ENCODE results near the gene NRSN1.
A peak's percentile ranks its signal among the peaks of the same experiment; 100 is the strongest.
"Not testable (repeated sequence)": the region's sequence is repeated elsewhere in the genome, so short reads cannot be mapped to it uniquely, and the experiment has no call there.

The NRSN1 gene, protein sequence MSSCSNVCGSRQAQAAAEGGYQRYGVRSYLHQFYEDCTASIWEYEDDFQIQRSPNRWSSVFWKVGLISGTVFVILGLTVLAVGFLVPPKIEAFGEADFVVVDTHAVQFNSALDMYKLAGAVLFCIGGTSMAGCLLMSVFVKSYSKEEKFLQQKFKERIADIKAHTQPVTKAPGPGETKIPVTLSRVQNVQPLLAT

DNA sequence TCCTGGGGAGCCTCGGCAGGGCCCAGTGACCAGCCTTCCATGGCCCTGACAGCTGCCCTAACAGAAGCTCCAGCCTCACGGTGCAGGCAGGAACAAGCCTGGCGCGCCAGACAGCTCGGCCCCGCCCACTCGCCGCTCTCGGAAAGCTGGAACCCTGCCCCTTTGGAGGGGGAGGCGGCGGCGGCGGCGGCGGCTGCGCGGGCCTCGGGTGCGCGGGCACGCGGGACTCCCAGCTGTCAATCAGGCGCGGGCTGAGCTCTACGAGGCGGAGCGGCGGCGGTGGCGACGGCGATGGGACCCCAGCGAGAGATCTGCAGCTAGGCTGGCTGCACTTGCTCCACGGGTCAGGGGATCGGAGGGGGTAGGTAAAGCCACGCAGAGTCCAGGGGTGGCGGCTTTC, at the start of gene NRSN1:
Gene NRSN1, plus strand, starts transcription at position 236 of the 400 bp plus-strand sequence. CDS start 8,113 bp downstream, outside the sequence.
- peak; percentile 87 for DNase-seq

DNA sequence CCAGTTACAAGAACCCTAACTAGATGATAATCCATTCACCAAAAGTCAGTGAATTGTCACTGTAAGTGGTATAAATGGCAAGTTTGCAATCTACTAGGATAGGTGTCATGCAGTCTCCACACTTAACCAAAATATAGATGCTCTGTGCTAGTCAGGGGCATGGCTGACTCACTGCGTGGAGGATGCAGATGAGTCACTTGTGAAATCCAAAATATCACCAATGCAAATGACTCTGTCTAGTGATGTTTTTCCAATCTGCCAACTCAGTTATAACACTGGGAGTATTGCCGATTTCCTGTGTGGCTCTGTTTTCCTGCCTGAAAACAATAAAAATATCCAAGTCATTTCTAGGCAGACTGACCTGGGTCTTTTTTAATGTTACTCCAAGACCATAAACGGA, 47.8 kb upstream of the NRSN1 start:
- no peak for DNase-seq

DNA sequence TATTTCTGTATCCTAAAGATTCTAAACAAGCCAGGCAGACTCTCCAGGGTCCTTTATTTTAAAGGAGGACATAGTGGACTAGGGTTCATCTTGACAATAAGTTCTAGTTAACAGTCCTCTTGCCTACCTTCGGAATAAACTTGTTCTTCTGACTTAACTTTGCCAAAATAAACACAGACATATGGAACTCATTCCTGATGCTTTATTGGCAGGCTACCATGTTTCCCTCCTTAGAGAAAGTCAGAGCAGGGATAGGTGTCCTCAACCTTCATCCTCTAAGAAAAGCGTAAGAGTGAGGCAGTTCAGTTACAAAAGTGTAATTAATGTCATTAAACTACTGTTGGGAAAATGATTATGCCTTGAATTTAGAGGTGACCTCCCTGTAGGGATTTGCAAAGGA, 46.9 kb upstream of the NRSN1 start:
- DNase-seq: peak; percentile 52

DNA sequence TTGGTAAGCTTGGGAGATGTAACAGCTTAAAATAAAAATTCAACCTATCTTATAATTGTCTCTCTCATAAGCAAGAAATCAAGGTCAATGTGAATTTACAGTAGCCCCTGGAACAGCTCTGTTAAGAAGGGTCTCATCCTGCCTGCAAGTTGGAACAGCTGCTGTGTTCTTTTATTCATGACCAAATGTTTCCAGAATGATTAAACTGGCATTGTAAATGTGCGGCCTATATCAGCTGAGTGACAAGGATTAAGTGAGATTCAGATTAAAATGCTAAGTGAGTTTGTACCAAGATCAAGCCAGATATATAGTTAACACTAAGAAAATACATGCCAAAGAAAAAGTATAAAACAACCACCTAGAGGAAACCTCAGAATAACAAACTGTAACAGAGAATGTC, 45.3 kb upstream of the NRSN1 start:
- DNase-seq: peak; percentile 10

DNA sequence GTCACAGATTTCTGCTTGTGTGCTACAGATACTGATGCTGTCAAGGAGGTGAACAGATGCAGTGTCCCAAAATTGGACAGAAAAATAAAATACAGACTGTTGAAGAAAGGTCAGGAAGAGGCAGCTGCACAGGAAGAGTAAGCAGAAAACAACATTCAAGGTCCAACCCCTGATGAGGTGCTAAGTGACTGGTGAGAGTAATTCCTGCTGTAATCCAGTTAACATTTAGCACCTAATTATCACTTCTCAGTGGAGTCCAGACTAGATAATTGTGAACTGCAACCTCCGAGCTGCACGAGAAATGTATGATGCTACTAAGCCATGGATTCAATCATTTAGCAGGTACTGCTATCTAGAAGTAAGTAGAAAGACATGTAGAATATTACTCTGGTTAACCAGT, 36.3 kb upstream of the NRSN1 start:
- DNase-seq: no peak

DNA sequence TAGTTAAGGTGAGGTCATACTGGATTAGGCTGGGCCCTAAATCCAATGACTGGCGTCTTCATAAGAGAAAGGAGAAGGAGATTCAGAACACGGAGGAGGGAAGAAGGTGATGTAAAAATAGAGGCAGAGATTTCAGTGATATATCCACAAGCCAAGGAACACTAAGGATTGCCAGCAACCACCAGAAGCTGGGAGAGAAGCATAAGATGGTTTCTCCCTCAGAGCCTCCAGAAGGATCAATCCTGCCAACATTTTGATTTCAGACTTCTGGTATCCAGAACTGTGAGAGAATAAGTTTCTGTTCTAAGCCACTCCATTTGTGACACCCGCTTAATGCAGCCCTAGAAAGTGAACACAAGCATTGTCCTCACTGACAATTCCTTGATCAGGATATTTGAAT, 33.6 kb upstream of the NRSN1 start:
- no peak for DNase-seq

DNA sequence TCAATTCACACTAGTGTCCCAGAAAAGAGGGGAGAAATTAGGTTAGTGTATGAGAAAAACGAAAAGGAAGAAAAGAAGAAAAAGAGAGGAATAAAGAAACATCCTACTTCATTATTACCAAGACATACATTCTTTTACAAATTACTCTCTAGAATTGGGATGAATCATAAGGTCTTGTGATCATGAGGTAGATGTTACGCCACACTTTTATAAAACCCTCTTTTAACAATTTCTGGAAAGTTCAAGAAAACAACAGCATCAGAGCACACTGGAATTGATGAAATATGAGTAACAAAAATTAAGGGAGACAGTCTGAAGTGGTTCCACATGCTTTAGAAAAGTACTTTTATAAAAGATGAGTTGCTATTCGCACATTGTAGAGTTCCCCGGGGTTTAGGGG, 32.6 kb upstream of the NRSN1 start:
- DNase-seq: no peak

DNA sequence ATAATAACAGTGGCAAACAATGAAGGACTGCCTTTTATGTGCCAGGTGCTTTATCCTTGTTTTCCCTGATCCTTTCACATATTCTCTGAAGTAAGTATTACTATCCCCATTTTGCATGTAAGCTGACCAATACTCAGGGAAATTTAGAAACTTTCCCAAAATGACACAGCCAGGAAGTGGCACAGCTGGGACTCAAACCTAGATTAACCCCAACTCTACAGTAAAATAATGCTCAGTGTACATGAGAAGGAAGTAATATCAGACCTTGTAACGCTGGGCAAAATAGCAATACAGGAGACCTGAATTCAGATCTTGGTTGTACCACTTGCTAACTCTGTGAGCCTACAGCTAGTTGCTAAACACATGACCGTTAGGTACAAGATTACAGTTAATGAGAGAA, 26.8 kb upstream of the NRSN1 start:
- no peak for DNase-seq

DNA sequence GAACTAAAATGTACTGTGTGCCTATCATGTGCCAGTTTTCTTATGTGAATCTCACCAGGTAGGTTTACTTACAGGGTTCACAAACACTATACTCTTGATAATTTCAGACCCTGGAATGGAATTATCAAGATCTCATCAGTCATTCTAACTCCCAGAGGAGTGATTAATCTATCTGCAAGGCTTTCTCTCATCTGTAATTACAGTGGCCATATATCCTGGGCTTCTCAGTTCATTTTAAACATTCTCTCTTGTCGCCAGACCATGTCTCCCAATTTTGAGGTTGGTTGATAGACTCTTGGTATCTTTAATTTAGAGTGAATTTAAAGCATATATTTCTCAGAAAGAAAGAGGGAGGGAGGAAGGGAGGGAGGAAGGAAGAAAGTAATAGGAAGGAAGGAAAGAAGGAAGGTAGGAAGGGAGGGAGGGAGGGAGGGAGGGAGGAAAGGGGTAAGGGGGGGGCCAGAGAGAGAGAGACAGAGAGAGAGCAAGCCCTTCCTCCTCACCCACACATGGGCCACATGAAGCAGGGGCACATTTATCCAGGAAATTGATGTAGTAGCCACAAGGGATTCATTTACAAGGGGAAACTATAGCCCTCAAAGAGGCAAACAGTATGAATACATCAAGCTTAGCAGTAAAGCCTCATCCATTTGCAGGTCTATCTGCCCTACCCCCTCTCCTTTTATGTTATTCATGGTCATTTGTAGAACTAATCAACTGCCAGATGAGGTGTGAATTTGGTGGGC, 25.8 kb upstream of the NRSN1 start:
- DNase-seq: no peak

DNA sequence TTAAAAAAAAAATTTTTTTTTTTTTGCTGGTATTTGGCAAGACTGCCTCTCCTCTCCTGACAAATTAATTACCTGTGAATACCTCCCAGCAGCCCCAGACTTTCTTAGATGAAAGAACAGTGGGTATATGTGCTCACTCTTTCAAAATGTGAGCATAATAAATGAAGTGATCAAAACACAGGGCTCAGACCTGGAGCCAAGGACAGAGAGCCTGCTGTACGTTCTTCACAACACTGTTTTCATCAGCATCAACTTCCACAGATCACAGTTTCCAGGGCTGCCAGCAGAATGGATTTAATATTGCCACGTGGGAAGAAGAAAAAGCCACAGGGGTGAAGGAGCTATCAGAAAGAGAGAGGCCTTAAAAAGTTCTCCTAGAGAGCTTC, 25.3 kb upstream of the NRSN1 start:
- peak; percentile 15 for DNase-seq

DNA sequence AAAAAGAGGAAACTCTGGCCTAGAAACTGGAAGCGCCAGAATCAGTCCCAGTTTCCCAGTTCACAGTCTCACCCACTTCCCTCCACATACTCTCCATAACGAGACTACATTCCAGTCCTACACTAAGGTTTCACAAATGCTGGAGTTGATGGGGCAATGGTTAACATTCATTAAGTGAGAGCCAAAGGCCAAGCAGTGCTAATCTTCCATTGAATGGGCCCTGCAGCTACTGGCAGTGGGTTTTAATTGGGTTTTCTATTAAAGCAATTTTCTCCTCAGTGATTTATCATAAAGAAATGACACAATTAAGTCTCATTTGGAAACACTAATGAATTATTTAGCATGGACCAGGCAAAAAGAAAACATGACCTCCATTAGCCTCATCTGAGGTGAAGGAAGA, 20.8 kb upstream of the NRSN1 start:
- DNase-seq: no peak

DNA sequence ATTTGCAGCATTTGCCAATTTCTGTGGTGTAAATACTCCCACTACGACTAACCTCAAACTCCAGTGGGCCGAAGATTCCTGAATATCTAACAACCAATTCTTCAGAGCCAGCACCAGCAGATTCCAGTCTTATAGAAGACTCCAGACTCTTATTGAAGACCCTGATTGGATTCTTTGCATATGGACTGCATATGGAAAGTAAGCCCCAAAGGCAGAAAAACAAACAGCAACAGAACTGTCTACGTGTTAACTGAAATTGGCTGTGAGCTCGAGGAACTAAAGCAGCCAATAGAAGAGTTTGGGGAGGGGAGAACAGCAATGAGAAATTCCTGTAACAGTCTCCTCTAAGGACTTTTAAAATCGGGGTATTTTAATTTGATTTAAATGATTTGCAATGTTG, 19.7 kb upstream of the NRSN1 start:
- no peak for DNase-seq

DNA sequence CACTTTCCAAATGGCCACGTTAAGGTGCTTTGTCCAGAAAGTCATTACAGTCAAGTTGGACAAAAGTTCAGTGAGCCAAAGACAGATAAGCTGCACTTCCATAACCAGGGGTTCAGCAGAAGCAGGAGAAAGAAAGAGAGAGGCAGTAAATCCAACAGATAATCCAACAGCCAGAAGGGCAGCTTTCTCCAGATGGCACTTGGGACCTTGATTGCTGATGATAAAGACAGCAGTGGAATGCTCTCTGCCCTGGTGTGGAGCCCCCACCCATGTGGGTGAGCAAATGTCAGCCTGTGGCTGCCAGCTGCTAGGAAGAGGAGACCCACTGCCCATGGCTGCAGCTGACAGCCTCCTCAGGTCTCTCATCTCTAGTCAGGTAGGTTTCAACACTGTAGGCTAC, 18.7 kb upstream of the NRSN1 start:
- no peak for DNase-seq

DNA sequence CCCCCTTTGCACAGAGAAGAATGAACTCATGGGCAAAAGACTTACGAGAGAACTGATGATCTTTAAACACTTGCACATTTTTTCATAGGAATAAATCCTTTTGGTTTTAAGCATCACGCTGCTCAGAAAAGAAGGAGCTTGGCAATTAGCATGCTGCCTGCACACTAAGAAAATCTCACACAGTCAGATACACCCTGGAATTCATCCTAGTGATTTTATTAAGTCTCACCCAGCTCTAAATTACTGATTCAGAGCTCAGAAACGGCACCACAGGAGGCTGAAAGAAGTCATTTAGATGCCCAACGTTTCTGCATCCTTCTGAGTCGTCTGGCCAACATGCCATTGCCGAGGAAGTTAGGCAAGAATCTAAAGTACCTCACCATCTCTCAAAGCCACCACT, 18.0 kb upstream of the NRSN1 start:
- DNase-seq: no peak

DNA sequence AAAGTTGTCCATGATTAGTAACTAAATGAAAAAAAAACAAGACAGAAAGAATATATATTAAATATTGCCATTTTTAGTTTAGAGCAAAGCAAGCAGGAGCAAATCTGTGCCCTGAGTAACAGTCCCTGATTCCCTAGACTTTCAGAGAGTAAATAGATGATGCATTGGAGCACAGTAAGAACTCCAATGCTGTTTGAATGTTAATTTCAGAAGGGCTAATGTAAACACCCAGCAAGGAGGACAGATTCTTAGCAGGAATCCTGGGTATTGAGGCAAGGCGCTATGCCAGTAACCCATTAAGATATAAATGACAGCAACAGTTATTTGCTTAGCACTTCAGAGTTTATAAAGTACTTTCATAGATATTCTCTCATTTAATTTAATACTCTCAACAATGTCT, 15.6 kb upstream of the NRSN1 start:
- DNase-seq: no peak

DNA sequence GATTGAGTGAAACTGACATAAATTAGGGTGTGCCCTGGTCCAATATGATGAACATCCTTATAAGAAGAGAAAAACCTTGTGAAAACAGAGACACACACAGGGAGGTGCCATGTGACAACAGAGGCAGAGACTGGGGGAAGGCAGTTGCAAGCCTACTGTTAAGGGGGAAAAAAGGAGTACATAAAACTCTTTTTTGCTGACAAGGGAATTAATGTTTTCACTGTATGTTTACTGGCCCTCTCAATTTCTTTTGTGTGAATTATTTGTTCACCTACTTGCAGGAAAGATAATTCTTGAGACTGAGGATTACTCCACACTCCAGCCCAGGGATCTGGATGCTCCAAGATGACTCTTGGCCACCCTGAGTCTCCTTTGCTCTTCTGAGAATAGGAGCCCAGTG, 12.1 kb upstream of the NRSN1 start:
- DNase-seq: no peak

DNA sequence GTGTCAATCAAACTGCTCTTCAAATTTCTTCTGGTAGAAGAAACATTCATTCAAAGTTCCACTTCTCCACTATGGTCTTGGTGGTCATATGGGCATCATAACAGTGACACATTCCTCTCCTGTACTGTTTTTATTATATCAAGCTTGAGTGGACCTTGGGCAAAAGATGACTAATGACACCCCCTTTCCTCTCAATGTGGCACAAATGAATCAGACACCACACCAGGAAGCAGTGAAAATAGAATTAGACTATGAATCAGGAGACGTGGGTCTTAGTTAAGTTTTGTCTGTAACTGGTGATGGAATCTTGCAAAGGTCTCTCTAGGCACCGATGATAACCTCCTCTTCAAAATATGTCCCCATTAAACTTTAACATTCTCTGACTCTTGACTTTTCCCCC, 9.0 kb upstream of the NRSN1 start:
- DNase-seq: no peak

DNA sequence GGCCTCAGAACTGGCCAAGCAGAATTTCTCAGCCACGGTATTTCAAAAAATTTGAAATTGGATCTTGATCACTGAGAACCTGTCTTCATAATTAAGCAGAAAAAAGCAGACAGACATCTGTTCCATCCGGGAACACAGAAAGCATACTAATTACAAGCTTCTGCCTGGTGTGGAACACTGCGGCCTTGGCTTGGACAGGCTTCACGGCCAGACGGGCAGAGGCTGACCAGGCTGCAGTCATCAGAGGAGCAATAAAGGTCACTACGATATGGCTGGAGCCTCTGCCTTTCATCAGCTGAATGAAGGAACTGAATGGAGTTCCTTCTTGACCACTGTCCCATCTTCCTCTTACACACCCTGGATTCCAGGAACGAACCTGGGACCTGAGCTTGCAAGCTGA, 3.9 kb upstream of the NRSN1 start:
- DNase-seq: peak; percentile 71

DNA sequence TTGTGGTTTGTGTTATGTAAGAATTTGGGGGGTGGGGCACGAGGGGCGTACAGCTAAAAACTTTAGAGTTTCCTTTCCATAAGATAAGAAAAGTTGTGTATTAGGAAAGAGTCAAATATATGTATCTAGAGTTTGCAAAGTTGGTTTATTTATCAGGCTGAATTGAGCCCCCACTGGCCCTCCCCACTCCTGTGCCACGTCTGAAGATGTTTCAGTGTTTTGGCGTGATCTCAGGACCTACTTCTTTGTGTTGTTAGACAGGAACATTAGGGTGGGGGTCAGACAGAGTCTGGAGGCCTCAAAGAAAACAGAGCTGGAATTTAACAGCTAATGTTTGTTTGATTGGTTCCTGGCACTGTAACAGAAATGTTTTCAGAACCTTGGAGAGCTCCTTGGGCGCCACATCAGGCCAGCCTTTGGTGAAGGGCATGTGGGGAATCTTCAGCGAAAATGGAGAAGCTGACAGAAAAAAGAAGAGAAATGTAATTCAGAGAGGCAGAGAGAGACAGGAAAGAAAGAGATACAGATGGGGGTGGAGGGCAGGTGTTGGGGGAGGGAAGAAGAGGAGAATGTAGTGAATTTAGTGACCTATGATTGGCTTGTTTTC, 674 bp downstream of the NRSN1 start:
- DNase-seq: peak; percentile 33

DNA sequence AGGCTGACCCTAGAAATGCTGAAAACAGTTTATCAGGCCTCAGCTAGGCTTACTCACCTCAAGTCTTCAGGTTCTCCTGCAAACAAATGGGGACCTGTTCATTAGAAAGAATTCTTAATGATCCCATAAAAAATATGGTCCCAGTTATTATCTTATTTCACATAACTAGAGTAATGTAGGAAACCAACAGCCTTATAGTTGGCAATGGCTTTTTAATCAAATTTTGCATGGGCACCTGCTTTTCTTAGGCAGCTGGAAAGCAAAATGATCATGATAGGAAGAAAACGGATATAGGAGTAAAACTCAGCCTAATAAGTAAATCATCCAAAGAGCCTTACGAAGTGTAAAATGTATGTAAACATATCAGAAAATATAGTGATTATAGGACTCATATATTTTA, 1.3 kb downstream of the NRSN1 start:
- no peak for DNase-seq

DNA sequence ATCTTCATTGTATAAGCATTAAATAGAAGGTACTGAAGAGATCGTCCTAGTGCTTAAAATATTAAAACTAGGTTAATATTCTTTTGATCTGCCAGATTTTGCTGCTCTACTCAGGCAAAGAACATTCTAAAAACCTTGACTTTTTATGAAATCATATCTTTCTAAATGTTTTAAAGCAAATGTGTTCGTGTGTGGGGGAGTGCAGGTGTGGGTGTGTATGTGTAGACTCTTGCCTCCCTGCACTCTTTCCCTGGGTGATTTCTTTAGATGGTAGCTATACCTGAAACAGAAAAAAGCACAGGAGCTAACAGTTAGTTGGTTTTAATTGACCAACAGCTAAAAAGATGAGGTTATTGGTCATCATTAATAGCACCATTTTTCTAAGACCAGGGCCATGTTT, 5.7 kb downstream of the NRSN1 start:
- DNase-seq: no peak

DNA sequence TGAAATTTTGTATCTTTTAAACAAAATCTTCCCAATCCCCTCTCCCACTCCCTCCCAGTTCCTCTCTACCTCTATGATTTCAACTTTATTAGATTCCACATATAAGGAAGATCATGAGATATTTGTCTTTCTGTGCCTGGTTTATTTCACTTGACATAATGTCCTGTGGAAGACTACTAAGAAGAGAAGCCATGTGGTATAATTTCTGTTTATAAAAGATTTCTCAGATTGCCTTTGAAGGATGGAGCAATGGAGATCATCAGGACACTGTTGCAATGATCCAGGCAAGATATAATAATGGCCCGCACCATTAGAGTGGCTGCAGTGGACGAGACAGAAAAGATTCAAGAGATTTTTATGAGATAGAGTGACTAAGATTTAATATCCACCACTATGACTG, 13.1 kb downstream of the NRSN1 start:
- no peak for DNase-seq

DNA sequence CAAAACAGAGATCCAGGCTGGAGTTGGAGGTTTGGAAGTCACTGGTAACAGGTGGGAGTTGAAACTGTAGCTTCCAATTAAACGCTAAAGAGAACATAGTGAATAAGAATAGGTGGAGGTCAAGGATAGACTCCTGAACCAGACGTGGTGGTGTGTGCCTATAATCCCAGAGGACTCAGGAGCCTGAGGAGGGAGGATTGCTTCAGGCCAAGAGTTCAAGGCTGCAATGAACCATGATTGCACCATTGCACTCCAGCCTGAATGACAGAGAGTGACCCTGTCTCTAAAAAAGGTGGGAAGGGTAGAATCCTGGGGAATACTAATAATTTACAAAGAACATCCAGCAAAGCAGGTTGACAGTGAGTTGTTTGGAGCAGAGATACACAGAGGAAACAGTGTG, 13.6 kb downstream of the NRSN1 start:
- DNase-seq: no peak

DNA sequence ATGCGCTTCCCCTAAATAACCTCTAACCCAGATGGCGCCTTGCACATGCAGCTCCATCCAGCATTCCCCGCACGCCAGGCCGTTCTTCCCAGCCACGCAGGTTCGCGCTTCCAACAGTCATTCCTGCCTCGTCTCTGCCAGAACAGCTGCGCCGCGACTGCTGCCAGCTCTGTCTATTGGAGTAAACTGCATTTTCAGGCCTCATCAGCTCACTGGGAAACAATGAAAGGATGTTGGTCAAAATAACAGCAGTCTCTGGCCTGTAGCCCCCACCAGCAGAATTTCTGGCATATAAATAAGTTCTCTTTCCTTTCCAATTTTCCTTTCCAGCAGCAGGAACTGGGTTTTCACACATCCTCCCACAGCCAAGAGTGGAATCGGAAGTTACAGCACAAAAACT, 14.6 kb downstream of the NRSN1 start:
- DNase-seq: no peak

DNA sequence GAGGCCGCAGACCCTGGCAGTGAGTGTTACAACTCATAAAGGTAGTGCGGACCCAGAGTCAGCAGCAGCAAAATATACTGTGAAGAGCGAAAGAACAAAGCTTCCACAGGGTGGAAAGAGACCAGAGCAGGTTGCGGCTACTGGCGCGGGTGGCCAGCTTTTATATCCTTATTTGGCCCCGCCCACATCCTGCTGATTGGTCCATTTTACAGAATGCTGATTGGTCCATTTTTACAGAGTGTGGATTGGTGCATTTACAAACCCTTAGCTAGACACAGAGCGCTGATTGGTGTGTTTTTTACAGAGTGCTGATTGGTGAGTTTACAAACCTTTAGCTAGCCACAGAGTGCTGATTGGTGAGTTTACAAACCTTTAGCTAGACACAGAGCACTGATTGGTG, 16.7 kb downstream of the NRSN1 start:
- not testable (repeated sequence) for DNase-seq

Data from NCI-H2171 treated with DMSO at 0.1 percent for 48 hours (cell line).